ENCODE results near the gene ZNF277. TPM values are rescaled to one million over a fixed set of nuclear protein-coding genes. Genes with fewer than 3 reads are reported as not detected.
A peak's percentile ranks its signal among the peaks of the same experiment; 100 is the strongest.

The ZNF277 gene
- total RNA-seq, 1 experiment from 2014 or later = 11.0 TPM

DNA sequence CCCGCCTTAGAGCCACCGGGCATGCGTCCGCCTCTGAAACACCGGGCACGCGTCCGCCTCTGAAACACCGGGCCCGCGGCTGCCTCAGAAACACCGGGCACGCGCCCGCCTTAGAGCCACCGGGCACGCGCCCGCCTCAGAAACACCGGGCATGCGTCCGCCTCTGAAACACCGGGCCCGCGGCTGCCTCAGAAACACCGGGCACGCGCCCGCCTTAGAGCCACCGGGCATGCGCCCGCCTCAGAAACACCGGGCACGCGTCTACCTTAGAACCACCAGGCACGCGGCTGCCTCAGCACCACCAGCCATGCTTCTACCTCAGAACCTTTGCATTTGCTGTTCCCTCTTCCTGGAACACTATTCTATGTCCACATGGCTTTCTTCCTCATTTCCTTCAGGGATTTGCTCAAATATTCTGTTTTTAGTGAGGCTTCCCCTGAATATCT is 185.4 kb downstream of the ZNF277 start:
- DNase-seq (ENCODE audit: low spot score) = peak; percentile 65

Other genes with a start within 250 kb of the ZNF277 start
- 3.2 and 4.9 TPM in 2 replicates for gene DOCK4, start 296 bp upstream of the ZNF277 start, total RNA-seq (2014; rRNA removed; shearing (Covaris generic))
- 54.8 and 58.9 TPM in 2 replicates for gene IFRD1, start 243.8 kb downstream of the ZNF277 start, total RNA-seq (2014; rRNA removed; shearing (Covaris generic))